Fibroblast of peridontal ligament (primary cell): ENCODE measurements around the gene RASGRF1.

Experiments used
- DNase-seq: peaks from one replicate; pipeline ENCODE4 v3.0.0-alpha.2; 2010; ENCODE audit errors: extremely low read depth

RASGRF1 gene

GRCh38 chr15:78960308-78960707 is 130.3 kb downstream of the RASGRF1 start:
- DNase-seq: no peak

DNA sequence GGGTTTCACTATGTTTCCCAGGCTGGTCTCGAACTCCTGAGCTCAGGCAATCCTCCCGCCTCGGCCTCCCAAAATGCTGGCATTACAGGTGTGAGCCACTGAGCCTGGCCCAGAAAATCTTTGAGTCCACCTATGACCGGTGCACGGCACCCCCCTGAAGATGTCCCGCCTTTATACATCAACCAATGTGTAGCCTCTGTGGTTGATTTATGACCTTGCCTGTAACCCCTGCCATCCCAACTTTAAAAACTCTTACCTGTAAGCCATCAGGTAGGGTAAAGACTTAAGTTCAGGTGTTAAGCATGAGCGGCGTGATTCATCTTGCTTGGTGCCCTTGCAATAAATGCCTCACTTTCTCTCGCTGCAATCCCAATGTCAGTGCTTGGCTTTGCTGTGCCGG is 131.2 kb downstream of the RASGRF1 start:
- no peak for DNase-seq

DNA sequence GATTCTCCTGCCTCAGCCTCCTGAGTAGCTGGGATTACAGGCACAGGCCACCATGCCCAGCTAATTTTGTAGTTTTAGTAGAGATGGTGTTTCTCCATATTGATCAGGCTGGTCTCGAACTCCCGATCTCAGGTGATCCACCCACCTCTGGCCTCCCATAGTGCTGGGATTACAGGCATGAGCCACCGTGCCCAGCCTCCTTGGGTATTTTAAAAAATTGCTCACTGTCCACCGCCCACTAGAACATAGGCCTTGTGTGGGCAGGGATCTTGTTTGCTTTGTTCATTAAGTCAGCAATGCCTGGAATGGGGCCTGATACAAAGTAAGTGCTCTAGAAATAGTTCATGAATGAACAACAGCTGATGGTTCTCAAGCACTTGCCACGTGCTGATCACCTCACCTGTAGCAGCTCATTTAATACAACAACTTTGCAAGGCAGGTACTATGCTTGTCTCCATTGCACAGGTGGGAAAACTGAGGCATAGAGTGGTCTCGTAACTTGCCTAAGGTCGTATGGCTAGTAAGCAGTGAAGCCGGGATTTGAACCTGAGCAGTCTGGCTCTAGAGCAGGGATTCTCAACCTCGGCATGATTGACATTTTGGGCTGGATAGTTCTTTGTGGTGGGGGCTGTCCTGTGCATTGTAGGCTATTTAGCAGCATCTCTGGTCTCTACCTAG is 133.0 kb downstream of the RASGRF1 start:
- no peak for DNase-seq

DNA sequence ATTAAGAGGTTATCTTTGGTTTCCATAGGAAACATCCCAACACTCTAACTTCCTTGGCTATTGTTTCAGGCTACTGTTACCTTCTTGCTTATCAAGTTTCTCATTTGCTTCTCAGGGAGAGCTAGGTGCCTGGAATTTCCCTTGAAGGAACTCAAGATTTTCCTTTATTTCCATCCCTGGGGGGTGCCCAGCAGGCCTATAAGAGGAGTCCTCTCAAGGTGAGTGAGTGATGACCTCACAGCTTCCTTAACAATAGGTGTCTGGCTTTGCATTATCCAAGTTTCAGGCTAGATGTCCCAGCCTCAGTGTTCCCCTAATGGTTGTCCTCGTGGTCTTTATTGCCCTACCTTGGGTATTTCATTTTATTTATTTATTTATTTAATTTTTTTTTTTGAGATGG is 133.6 kb downstream of the RASGRF1 start:
- DNase-seq: no peak

GRCh38 chr15:78955355-78955754 is 135.2 kb downstream of the RASGRF1 start:
- no peak for DNase-seq

GRCh38 chr15:78951841-78952238 is 138.7 kb downstream of the RASGRF1 start:
- no peak for DNase-seq

- DNase-seq: peak; percentile 53
Measured at GRCh38 chr15:78950902-78951840, 139.4 kb downstream of the RASGRF1 start.

GRCh38 chr15:78950343-78950742 is 140.2 kb downstream of the RASGRF1 start:
- no peak for DNase-seq

GRCh38 chr15:78949461-78949860 is 141.1 kb downstream of the RASGRF1 start:
- no peak for DNase-seq

DNA sequence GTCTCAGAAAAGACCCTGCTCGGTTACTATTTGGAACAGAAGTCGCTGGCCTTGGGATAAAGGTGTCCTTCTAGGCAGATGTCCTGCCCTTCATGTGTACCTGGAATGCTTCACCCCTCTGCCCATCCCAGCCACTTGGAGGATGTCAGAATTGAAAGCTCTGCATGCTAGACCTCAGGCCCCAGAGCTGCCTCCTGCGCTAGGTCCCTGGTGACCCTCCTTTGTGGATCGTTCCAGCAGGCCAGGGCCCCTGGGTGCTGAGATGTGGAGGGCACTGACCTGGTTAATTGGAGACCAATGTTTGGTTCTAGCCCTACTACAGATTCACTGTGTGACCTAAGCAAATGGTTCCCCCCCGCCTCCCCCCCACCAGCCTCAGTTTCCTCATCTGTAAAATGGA is 143.1 kb downstream of the RASGRF1 start:
- no peak for DNase-seq

- no peak for DNase-seq
Measured at GRCh38 chr15:78946493-78946892, 144.1 kb downstream of the RASGRF1 start.

GRCh38 chr15:78944669-78945407 is 145.7 kb downstream of the RASGRF1 start, which contains the start of gene CTSH:
Gene CTSH (minus strand): TSS chr15:78945046. CDS start chr15:78944981, 65 bp downstream.
- no peak for DNase-seq

- no peak for DNase-seq
Measured at GRCh38 chr15:78944202-78944625, 146.4 kb downstream of the RASGRF1 start.

- DNase-seq: no peak
Measured at GRCh38 chr15:78943692-78944091, 146.9 kb downstream of the RASGRF1 start.

GRCh38 chr15:78942741-78943140 is 147.8 kb downstream of the RASGRF1 start:
- DNase-seq: no peak

- DNase-seq: no peak
Measured at GRCh38 chr15:78938658-78939488, 151.7 kb downstream of the RASGRF1 start.

- DNase-seq: no peak
Measured at GRCh38 chr15:78937132-78937739, 153.3 kb downstream of the RASGRF1 start.

- DNase-seq: no peak
Measured at GRCh38 chr15:78934655-78935023, 155.9 kb downstream of the RASGRF1 start.

DNA sequence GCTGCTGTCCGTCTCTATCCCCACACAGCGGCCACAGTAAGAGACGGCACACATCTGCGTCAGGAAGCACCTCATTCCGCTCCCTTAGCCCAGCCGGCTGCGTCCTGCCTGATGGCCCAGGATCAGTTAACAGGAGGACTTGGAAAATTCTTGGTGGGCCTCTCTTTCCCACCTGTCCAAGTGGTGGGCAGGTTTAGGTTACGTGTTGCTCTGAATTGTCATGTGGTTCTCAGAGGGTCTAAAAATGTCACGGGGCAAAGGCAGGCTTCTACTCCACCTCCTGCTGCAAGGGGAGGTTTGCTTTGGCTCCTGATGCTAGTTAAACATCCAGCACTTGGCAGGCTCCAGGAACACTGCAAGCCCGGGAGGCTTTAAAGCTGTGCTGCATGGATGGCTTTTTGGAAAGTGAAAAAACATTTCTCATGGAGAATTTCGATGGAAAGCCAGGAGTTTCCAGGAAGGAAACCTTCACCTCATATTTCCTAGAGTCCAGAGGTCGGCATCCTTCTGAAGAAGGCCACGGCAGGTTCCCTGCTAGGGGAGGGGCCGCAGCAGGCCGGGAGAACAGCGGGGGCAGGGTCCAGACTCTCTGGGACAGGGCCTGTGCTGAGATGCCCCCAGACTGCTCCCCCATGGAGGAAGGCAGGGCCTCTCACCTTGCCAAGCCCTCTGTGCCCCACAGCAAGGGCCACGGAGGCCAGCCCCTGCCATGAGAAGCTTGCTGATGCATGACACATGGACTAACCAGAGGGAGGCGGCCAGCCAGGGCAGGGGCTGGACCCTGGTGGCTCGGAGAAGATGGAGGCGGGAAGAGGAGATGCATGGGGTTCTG is 156.5 kb downstream of the RASGRF1 start:
- DNase-seq: peak; percentile 38
